C1 segment of cervical spinal cord (tissue), 14 donors: ENCODE results near the gene AGBL3.

ENCODE experiments used
- DNase-seq, 14 donors: peaks; one replicate each; lab custom pipeline; 2025; lab: John Stamatoyannopoulos, UW

The AGBL3 gene

DNA sequence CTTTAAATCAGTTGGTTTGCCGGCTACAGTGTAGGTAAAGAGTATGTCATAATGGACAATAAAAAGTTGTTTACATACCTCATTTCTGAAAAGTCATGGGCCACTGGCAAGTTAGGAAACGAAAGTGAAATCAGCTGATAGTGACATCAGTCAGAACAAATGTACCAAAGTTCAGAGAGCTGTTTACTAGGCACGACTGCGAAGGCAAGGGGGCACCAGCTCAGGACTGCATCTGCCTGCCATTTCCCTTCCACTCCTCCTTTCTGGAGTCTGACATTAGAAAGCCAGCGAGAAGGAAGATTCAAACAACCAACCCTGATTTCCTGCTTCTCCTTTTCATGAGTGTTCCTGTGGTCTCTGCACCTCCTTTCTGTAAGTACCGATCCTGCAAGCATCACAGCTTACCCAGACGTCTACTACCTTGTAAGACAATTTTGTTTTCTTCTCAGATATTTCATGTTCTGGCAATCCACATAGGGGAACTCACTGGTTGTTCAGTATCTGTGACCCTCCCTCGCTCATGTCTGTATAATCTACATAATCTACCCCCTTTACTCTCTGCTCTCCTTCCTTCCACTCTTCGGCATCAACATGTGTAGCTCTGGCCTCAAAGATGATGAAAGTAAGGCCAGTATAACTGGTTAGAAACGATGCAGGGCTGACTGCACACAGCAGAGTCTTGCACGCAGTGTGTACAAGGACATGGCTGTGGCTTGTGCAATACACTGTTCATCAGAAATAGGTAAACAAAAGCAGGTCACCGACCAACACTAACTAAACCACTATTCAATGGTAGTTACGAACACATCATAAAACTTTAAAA, 161.8 kb downstream of the AGBL3 start, which contains the start of gene TMEM140:
TMEM140 (plus strand) TSS at position 174 of the 823 bp plus-strand sequence. CDS start 16,370 bp downstream, outside the sequence.
- peak in 8 of 14 donors; percentile 45 to 83 (median 55) for DNase-seq

DNA sequence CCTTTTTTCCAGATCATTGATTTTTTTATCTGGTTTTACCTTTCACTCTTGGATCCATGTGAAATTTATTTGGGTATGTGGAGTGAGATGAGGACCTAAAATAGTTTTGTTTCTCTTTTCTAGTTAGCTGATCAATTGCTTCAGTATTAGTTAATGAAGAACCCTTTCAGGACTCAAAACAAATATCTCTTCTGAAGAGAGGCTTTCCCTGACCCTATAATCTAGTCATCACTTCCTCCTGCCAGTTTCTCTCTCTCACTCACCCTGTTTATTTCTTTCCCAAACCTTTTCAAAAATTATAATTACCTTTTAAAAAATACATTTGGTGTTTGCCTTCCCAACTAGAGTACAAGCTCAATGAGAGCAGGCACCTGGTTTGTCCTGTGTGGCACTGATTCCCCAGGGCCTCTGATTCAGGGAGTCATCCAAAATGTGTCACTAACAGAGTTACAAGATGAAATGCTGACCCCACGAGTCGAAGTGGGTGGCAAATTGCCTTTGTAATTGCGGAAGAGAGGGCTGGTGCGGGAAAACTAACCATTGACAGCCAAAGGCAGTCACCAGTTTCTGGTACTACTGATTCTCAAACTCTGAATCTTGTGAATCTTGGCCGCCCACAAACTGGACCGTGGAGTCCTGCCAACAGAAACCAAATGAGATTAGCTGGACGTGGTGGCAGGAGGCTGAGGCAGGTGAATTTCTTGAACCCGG, 163.9 kb downstream of the AGBL3 start:
- DNase-seq = no peak

DNA sequence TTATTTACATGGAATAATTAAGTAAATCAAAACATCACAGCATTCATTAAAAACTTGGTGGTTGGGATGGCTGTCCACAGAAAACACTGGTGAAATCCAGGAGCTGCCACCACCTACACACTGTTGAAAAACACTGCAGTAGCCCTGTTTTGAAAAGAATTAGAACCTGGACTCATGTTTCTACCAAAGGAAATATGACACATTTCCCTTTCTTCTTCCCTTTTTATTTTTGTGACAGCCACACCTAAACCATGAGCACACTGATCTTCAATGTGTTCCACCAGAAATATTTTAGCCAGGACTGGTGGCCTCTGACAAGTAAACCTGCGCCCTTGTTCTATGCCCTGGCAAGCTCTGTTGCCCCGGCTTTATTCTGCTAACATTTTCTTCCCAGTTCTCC, 164.8 kb downstream of the AGBL3 start:
- DNase-seq = no peak

DNA sequence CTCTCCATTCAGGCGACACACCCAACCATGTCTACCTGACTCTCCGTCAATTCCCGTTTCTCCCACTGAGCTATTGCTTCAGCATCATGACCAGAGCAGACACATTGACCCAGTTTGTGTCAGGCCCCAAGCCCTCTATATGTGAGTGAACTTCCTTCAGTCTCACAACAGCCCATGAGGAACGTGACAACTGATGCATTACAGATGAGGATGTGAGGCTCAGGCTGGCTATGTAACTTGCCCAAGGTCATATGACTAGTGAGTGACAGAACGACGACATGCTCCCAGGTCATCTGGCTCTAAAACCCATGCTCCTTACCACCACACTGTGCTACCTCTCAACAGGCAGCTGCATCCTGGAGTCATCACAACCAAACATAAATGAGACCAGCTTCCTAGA, 165.2 kb downstream of the AGBL3 start:
- no peak for DNase-seq

DNA sequence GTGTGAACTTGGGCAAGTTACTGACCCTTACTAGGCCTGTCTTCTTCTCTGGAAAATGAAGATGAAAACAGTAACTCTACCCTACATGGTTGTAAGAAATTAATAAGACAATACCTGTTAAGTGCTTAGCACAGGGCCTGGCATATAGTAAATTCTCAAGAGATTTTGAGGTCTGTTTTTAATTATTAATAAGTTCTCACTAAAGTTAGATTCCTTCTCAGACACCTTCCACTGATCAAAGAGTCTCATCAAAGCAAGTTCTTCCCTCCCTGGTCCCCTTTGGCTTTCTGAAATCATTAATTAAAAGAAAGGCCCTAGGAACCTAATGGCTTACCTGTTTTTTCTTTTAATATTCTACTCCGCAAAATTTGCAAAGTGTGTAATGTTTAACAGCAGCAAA, 166.1 kb downstream of the AGBL3 start:
- DNase-seq = no peak

DNA sequence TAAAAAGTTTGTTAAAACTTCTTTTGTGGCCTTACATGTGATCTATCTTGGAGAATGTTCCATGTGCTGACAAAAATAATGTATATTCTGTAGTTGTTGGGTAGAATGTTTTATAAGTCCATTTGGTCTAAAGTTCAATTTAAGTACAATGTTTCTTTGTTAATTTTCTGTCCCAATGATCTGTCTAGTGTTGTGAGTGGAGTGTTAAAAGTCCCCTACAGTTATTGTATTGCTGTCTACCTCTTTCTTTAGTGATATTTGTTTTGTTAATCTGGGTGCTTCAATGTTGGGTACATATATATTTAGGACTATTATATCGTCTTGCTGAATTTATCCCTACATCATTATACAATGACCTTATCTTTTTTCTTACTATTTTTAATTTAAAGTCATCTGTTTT, 168.4 kb downstream of the AGBL3 start:
- no peak for DNase-seq

DNA sequence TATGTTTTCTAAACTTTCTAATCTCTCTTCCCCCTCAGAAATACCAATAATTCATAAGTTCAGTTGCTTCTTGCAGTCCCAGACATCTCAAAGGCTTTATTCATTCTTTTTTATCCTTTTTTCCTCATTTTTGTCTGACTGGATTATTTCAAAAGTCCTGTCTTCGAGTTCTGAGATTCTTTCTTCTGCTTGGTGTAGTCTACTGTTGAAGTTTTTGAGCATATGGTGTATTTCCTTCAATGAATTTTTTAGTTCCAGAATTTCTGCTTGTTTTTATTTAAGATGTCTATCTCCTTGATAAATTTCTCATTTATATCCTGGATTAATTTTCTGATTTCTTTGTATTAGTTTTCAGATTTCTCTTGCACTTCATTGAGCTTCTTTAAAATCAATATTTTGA, 170.0 kb downstream of the AGBL3 start:
- DNase-seq = no peak

DNA sequence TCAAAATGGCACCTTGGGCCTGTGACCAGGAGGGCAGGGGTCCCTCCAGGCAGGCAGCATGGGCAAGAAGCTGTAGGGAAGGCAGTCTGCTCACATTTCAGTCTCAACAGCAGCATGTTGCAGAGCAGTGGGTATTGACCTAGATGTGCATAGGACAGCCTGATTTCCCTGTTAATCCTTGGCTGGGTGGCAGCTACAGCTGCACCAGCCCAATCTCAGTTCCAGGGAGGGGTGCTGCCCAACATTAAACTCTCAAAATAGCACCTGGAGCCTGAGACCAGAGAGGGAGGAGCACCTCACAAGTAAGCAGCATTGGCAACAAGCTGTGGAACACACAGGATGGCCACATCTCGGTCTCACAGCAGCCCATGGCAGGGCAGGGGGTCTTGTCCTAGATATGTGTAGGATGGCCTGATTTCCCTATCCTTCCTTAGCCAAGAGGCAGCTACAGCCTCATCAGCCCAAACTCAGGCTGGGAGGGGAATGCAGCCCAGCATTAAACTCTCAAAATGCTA, 171.9 kb downstream of the AGBL3 start:
- no peak for DNase-seq

DNA sequence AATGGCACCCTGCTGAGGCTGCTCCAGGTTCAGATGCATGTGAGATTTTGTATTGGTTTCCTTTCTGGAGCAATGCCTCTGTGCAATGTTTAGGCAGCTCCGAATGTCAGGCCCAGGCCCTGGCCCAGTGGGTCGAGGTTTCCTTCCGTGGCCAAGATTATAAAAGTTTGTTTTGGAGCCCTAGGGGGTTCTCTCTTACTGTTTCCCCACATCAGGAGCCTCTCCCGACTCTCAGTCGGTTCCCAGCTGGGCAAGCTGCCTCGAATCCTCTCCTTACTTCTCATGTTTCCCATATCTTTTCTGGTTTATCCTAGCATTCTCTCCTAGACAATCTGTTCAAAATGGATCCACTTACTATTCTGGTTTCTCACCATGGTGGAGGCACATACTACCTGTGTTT, 172.6 kb downstream of the AGBL3 start:
- DNase-seq = no peak

DNA sequence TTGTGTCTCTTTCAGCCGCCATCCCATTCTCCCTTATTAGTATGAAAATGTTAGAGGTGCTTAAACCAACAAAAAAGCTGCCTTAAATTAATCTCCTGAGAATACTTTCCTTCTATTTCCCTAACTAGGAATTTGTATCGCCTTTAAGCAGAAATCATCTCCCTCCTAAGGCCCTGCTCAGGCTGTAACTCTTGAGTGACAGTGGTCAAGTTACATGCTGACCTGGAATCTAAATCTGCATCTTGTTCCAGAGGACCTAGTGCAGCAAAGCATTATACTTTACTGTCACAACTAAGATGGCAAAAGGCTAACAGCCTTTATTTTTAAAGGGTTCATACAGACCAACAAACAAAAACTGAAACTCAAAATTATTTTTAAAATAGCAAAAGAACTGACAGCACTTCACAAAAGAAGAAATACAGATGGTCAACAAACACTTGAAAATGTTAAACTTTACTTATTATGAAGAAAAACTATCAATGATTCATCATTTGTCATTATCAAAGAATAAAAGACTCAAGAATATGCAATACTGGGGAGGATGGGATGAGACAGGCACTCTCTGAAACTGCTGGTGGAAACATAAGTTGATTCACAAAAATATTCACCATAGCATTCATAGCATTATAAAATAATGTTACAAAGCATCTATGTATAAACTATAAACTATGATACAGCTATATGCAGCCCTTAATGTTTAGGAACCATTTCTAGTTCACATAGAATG, 173.2 kb downstream of the AGBL3 start:
- no peak for DNase-seq

DNA sequence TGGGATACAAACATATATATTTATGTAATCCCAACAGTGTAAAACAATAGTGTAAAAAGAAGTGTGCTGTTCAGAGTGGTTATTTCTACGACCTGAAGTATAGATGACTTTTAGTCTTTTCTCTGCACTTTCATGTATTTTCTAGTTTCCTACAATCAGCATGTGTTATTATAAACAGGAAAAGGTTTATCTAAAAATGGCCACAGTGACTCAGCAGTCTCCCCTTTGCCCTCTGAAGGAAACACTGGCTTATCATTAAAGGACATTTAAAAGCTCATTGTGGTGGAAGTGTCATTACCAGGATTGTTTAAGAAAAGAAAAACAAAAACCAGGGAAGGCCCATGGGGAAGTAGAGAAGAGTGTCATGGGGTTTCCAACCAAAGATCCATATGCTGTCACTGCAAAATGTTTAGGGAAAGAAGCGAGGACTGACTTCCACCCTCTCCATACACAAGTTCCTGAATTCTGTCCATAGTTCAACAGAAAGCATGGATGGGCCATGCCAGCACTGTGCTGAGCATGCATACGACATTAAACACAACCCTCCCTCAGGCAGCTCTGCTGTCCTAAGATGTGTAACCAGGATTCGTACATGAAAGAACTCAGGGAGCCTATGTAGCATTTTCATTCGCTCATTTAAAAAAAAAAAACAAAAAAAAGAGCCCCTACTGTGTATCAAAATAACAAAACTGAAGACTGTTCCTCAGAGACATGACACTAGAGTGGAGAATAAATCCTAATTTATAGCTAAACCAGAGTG, 174.0 kb downstream of the AGBL3 start:
- DNase-seq = no peak

DNA sequence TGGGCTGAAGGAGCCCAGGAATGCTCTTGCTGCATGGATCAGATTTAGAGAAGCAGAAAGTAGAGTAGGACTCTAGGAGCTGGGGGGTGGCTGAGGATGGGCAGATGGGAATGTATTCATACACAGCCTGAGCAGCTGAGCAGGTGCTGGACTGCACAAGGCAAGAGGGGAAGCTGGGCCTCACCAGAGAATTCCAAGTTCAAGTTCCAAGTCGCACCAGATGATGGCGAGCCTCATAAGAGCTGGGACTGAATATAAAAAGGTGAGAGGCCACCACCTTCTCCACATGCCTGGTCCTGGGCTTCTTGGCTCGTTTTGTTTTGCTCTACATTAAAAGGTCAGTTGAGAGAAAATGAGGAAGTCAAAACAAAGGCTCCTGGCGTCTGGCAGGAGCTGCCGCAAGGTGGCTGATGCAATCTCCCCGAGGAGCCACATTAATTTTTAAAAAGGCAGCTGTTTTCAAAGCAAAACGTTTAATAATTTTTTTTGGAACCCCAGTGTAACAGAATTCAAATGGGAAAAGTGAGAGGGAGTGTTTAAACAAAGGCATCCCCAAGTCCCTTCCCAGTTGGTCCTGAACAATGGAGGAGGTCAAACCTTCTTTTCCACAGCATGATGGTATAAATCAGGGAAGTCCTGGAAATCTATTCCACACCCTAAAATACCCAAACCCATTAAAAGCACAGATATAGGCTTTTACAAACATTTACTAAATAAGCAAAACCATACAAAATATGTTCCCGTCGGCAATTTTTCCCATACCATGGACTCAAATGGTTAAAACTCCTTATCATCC, 174.7 kb downstream of the AGBL3 start:
- DNase-seq = no peak

DNA sequence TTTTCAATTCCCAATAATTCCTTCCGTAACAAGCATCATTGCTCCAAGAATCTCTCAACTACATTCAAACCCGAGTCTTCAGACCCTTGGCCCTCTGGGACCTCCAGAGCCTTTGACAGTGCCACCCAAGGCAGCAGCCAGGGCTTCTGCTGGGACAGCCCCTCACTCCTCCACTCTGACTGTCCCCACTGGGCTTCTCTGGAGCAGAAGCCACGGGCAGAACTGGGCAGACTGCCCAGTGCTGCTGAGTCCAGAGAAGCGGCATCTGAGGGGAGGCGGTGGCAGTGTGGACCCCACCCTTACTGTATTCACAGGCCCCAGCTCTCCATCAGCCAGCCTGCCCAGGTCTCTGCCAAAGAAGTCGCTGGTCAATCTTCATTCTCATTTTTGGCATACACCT, 175.4 kb downstream of the AGBL3 start:
- no peak for DNase-seq

DNA sequence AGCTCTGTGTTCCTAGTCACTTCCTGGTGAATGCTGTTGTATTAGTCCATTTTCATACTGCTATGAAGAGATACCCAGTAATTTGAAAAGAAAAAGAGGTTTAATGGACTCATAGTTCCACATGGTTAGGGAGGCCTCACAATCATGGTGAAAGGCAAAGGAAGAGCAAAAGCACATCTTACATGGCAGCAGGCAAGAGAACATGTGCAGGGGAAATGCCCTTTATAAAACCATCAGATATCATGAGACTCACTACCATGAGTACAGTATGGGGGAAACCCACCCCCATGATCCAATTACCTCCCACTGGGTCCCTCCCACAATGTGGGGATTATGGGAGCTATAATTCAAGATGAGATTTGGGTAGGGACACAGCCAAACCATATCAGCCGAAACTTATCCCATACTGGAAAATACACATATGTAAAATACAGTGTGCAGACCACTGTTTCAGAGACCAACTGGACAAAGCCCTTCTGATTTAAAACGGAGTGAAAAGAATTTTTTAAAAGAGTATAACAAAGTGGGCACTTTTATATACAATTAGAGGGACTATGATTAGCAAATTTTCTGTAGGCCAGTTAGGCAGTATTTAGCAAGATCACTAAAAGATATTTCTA, 176.2 kb downstream of the AGBL3 start:
- DNase-seq = no peak

DNA sequence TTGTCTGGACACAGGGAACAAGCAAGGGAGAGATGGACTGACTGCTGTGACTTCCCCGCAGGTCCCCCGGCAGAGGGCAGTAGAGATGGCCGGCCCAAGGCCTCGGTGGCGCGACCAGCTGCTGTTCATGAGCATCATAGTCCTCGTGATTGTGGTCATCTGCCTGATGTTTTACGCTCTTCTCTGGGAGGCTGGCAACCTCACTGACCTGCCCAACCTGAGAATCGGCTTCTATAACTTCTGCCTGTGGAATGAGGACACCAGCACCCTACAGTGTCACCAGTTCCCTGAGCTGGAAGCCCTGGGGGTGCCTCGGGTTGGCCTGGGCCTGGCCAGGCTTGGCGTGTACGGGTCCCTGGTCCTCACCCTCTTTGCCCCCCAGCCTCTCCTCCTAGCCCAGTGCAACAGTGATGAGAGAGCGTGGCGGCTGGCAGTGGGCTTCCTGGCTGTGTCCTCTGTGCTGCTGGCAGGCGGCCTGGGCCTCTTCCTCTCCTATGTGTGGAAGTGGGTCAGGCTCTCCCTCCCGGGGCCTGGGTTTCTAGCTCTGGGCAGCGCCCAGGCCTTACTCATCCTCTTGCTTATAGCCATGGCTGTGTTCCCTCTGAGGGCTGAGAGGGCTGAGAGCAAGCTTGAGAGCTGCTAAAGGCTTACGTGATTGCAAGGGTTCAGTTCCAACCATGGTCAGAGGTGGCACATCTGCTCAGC, 178.2 kb downstream of the AGBL3 start:
- DNase-seq = peak in 2 of 14 donors; percentile 9 to 55

DNA sequence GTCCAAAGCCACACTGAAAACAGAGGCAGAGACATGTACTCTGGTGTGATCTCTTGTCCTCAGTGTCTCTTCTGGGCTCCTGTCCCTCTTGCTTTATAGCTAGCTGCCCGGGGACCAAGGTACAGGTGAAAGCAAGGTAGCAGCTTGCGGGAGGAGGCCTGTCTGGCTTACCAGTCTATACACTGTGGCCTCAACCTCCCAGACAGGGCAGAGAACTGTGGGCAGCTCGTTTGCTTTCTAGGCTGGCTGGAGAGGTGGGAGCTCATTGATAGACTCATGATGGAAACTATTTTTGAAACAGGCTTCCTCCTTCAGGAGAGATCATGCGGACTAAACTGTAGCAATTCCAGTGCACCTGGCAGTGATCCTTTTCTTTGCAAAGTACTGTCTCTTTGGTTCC, 179.6 kb downstream of the AGBL3 start:
- no peak for DNase-seq

DNA sequence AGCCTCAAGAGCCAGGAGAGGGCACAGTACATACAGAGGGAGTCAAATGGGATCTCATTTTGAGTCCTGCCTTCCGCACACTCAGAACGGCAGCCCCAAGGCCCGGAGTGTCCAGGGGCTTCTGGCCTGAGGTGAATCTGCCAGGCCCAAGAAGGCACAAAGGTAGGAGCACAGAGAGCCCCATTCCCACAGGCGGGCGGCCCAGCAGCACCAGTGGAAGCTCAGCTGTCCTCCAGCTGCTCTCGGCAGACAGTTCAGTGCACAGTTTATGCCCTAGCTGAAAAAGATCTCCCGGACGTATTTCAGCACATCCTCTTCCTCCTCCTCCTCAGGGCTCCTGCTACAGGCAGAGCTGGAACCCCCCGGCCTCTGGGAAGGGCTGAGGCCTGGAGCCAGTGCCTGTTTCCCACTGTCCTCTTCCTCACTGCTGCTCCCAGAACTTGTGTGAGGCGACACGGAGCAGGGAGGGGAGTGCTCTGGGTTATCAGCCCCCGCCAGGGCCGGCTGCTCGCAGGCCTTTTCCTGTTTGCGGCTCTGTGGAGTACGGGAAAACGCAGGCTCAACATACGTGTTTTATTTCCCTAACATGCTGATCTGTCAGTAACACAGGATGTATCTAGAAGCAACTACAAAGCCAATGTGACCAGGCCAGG, 180.2 kb downstream of the AGBL3 start:
- DNase-seq = no peak

DNA sequence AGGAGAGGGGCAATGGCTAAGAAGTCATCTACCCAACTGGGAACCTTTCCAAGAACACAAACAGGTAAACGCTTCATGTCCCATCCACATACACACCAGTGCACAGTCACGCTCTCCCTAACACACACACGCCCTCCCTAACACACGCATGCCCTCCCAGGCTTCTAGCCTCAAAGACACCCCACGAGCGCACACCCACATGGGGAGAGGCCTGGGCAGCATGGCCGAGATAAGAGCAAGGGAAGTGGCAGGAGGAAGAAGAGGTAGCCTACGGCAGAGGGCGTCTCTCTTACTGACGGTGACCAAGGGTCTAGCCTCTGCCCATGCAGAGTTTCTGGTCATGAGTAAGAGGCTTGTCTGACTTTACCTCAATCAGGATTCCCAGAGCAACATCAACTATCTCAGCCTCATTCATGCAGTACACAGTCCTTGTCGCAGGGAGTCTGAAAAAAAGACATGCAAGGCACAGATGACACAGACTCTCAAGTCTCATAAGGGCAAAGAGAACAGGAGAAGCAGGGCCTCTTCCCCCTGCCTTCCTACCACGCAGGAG, 181.1 kb downstream of the AGBL3 start:
- no peak for DNase-seq

DNA sequence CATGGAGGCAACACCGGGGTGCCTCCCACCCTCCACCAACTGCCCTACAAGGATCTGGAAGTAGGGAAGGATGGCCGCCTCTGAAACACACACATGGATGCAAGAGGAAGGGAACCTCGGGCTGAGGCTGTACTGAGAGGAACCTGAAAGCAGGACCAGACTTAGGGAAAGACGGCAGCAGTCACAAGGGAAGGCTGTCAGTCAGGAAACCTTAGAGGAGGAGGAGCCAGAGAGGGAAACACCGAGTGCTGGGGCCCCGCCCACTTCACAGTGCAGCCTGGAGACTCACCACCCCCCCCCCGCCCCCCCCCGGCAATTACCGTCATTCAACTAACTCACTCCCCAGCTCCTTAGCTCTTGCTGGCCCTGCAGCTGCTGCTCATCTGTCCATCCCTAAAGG, 181.7 kb downstream of the AGBL3 start:
- peak in 1 of 14 donors; percentile 47 for DNase-seq
